Testis (tissue), 2 donors: Measurements from ENCODE around the gene DOK6.

ENCODE experiments used
- CTCF ChIP-seq, 3 experiments: fragments of 450-650 bp in 2 of 3; fragments of 200-600 bp in 1 of 3; sonication (generic) in 1 of 3; IDR thresholded peaks; one replicate each; pipeline ENCODE4 v1.5.1; 2016 to 2019; ENCODE audit warnings: antibody characterized with exemption in 3 of 3, mild to moderate bottlenecking in 2 of 3, moderate library complexity in 1 of 3
- POLR2A ChIP-seq: fragments of 450-650 bp; IDR thresholded peaks from one replicate; pipeline ENCODE4 v1.6.1; 2017; ENCODE audit warnings: antibody characterized with exemption, mild to moderate bottlenecking, moderate library complexity

GRCh38 chr18:69494841-69495240, 94.2 kb downstream of the DOK6 start:
- TF ChIP-seq POLR2A (no peak), CTCF (IDR thresholded peaks at IDR 0.05) (no peak)
